ENCODE measurements around the gene GPD1. TPM values are rescaled to one million over a fixed set of nuclear protein-coding genes. Genes with fewer than 3 reads are reported as not detected.

GPD1 gene
- total RNA-seq, 4 donors from 2014 or later: 1,589 to 4,641 (median 3,196) TPM

DNA sequence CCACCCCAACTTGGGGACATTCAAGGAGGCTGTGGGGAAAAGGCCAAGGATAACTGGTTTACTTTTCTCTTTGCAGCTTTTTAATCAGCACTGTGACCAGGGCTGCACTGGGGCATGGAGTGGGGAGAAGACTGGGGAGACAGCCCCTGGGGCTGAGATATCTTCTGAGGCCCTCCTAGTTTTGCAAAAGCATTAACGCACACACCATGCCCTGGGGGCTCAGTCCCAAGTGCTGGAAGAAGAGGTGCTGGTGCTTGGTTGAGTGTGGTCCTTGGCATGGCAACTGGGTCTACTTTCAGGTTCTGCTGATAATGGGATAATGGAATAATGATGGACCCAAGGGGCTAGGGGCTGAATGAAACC is 28.0 kb upstream of the GPD1 start:
- TF ChIP-seq, protein P1, sequence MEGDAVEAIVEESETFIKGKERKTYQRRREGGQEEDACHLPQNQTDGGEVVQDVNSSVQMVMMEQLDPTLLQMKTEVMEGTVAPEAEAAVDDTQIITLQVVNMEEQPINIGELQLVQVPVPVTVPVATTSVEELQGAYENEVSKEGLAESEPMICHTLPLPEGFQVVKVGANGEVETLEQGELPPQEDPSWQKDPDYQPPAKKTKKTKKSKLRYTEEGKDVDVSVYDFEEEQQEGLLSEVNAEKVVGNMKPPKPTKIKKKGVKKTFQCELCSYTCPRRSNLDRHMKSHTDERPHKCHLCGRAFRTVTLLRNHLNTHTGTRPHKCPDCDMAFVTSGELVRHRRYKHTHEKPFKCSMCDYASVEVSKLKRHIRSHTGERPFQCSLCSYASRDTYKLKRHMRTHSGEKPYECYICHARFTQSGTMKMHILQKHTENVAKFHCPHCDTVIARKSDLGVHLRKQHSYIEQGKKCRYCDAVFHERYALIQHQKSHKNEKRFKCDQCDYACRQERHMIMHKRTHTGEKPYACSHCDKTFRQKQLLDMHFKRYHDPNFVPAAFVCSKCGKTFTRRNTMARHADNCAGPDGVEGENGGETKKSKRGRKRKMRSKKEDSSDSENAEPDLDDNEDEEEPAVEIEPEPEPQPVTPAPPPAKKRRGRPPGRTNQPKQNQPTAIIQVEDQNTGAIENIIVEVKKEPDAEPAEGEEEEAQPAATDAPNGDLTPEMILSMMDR (IDR thresholded peaks at IDR 0.05; ENCODE audit: low read depth): no peak

DNA sequence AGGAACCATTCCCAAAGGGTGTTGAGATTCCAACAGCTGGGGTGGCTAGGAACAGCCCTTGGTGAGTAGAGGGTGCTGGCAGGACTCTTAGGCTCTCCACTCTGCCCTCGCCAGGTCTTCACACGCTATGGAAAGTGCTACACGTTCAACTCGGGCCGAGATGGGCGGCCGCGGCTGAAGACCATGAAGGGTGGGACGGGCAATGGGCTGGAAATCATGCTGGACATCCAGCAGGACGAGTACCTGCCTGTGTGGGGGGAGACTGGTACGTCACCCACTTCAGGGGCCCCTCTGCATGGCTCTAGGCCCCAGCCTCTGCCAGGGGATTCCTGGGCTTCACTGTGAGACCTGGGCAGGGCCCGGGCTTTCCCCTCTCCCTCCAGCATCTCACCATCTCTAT is 26.7 kb upstream of the GPD1 start:
- TF ChIP-seq, protein P1 (IDR thresholded peaks at IDR 0.05; ENCODE audit: low read depth): no peak

DNA sequence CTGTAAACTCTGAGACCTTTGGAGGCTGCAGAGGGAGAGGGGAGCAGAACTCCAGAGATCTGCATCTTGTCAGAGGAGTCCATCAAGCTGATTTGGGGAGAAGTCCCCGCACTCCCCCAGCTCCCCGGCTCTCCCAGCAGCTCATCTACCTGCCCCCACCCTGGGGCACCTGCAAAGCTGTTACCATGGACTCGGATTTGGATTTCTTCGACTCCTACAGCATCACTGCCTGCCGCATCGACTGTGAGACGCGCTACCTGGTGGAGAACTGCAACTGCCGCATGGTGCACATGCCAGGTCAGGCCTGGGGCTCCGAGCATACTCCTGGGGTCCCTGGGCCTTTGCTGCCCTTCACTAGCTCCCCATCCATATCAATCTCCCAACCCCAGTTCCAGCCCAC is 25.5 kb upstream of the GPD1 start:
- TF ChIP-seq, protein P1 (IDR thresholded peaks at IDR 0.05; ENCODE audit: low read depth): no peak

GRCh38 chr12:50079771-50080170 is 24.0 kb upstream of the GPD1 start:
- TF ChIP-seq, protein P1 (IDR thresholded peaks at IDR 0.05; ENCODE audit: low read depth): no peak

GRCh38 chr12:50081096-50081808 is 22.6 kb upstream of the GPD1 start:
- TF ChIP-seq, protein P1 (IDR thresholded peaks at IDR 0.05; ENCODE audit: low read depth): no peak

DNA sequence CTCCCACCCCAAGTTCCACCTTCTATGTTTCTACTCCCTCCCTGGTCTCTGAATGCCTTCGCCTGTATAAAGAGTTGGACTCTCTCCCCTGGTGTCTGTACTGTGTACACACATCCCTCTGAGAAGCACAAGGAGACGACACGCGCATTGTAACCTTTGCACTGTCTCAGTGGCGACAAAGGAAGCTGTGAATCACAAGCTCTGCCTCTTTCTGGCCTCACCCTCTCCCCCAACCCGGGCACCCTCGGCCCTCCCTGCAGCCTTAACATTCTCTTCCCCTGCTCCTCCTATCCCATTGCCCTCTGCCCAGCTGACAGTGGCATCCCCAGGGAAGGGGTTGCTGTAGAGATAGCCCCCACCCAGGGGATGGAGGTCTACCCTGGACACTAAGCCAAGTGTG is 21.2 kb upstream of the GPD1 start:
- TF ChIP-seq, protein P1 (IDR thresholded peaks at IDR 0.05; ENCODE audit: low read depth): no peak

- TF ChIP-seq, protein P1 (IDR thresholded peaks at IDR 0.05; ENCODE audit: low read depth): no peak
These were observed 20.5 kb upstream of the GPD1 start for GRCh38 chr12:50083301-50083700.
